CD14-positive monocyte (primary cell): ENCODE measurements around the gene RAB25. TPM values are rescaled to one million over a fixed set of nuclear protein-coding genes. Genes with fewer than 3 reads are reported as not detected.

ENCODE experiments used
- DNase-seq, 3 donors: peaks; one replicate each; pipeline ENCODE4 v3.0.0-alpha.2; 2011 to 2022
- H2AFZ ChIP-seq: 2 replicates; pipeline ENCODE4 v1.6.0; 2012; ENCODE audit warnings: mild to moderate bottlenecking, low read depth, low read length, inconsistent platforms; ENCODE audit not compliant: insufficient read depth, poor library complexity, severe bottlenecking
- H3K27ac ChIP-seq, 2 donors: 1 replicate in 1 of 2; 2 replicates in 1 of 2; pipeline ENCODE4 v1.5.1; 2012 to 2013; ENCODE audit warnings: low read length in 2 of 2, control low read depth in 1 of 2, inconsistent platforms in 1 of 2, low read depth in 1 of 2, mild to moderate bottlenecking in 1 of 2
- H3K27me3 ChIP-seq, 2 donors: one replicate each; pipeline versions ENCODE4 v1.6.0 to v1.6.1; 2011 to 2013; ENCODE audit warnings: low read length in 2 of 2; ENCODE audit not compliant: control insufficient read depth in 2 of 2, insufficient read depth in 2 of 2
- H3K36me3 ChIP-seq, 2 donors: replicated peaks in 1 of 2; 1 replicate in 1 of 2; 2 replicates in 1 of 2; pipeline versions ENCODE4 v1.5.1 to v1.6.1; 2012 to 2013; ENCODE audit warnings: low read length in 2 of 2, control low read depth in 1 of 2, inconsistent platforms in 1 of 2, mild to moderate bottlenecking in 1 of 2; ENCODE audit not compliant: insufficient read depth in 2 of 2, control insufficient read depth in 1 of 2
- H3K4me1 ChIP-seq, 2 donors: 1 replicate in 1 of 2; 2 replicates in 1 of 2; pipeline versions ENCODE4 v1.5.1 to v1.6.1; 2012 to 2013; ENCODE audit warnings: low read length in 2 of 2, control low read depth in 1 of 2, inconsistent platforms in 1 of 2, mild to moderate bottlenecking in 1 of 2, moderate library complexity in 1 of 2; ENCODE audit not compliant: insufficient read depth in 2 of 2, control insufficient read depth in 1 of 2
- H3K4me2 ChIP-seq: replicated peaks from 2 replicates; pipeline ENCODE3; 2012; ENCODE audit warnings: low read length, moderate library complexity, mild to moderate bottlenecking; ENCODE audit not compliant: poor library complexity, severe bottlenecking; ENCODE audit errors: extremely low read depth
- H3K4me3 ChIP-seq, 3 experiments: fragments of 200-600 bp in 1 of 3; sonication (generic) in 1 of 3; replicated peaks in 1 of 3; 1 replicate in 2 of 3; 2 replicates in 1 of 3; pipeline ENCODE4 v1.5.1; 2011 to 2013; ENCODE audit warnings: low read length in 3 of 3, mild to moderate bottlenecking in 3 of 3, control low read depth in 2 of 3, low read depth in 2 of 3, inconsistent platforms in 1 of 3, moderate library complexity in 1 of 3
- H3K79me2 ChIP-seq: 2 replicates; pipeline ENCODE4 v1.6.0; 2012; ENCODE audit warnings: mild to moderate bottlenecking, control low read depth, inconsistent platforms, low read length, moderate library complexity; ENCODE audit not compliant: insufficient read depth
- H3K9ac ChIP-seq: 2 replicates; pipeline ENCODE4 v1.6.0; 2017; ENCODE audit warnings: low read length, mild to moderate bottlenecking; ENCODE audit not compliant: insufficient read depth, poor library complexity, severe bottlenecking
- H3K9me3 ChIP-seq, 2 donors: replicated peaks in 1 of 2; 1 replicate in 1 of 2; 2 replicates in 1 of 2; pipeline versions ENCODE4 v1.5.1 to v1.6.1; 2012 to 2013; ENCODE audit warnings: low read length in 2 of 2, control low read depth in 1 of 2; ENCODE audit not compliant: control insufficient read depth in 1 of 2, insufficient read depth in 1 of 2
- H4K20me1 ChIP-seq: 2 replicates; pipeline ENCODE4 v1.6.0; 2012; ENCODE audit warnings: mild to moderate bottlenecking, low read length, control low read depth, moderate library complexity; ENCODE audit not compliant: insufficient read depth
- H3K27ac Mint-ChIP-seq, 7 donors: one replicate each; pipeline ENCODE4 v1.8.0; 2020; ENCODE audit warnings: mild to moderate bottlenecking in 7 of 7, mixed read lengths in 7 of 7, moderate library complexity in 6 of 7, inconsistent platforms in 2 of 7
- H3K27me3 Mint-ChIP-seq, 3 donors: one replicate each; pipeline ENCODE4 v1.8.0; 2021 to 2022; ENCODE audit warnings: low read depth in 3 of 3, mild to moderate bottlenecking in 3 of 3, mixed read lengths in 3 of 3, moderate library complexity in 3 of 3, inconsistent platforms in 1 of 3
- H3K36me3 Mint-ChIP-seq, 2 donors: one replicate each; pipeline ENCODE4 v1.8.0; 2020; ENCODE audit warnings: mixed read lengths in 2 of 2, inconsistent platforms in 1 of 2, mild to moderate bottlenecking in 1 of 2
- H3K4me1 Mint-ChIP-seq: one replicate; pipeline ENCODE4 v1.8.0; 2020; ENCODE audit warnings: mild to moderate bottlenecking, mixed read lengths
- H3K4me3 Mint-ChIP-seq, 2 donors: one replicate each; pipeline ENCODE4 v1.8.0; 2020; ENCODE audit warnings: mild to moderate bottlenecking in 2 of 2, mixed read lengths in 2 of 2, moderate library complexity in 1 of 2
- H3K9me3 Mint-ChIP-seq, 7 donors: one replicate each; pipeline ENCODE4 v1.8.0; 2020 to 2022; ENCODE audit warnings: mixed read lengths in 7 of 7, mild to moderate bottlenecking in 6 of 7, moderate library complexity in 6 of 7, inconsistent platforms in 2 of 7
- WGBS: methylation state at CpG from one replicate; pipeline ENCODE4 v1.1.5; 2013; ENCODE audit warnings: missing lambda C conversion rate; ENCODE audit not compliant: insufficient coverage; 5-methylcytosine and 5-hydroxymethylcytosine counted together
- intact Hi-C, 2 donors: fragments of 100-400 bp; cut with micrococcal nuclease; formaldehyde crosslinking; loops; one replicate each; pipeline versions ENCODE4 v1.15.0 to v1.15.1; 2023
- polyA plus RNA-seq, 3 donors: library from polyadenylated mRNA; depleted of rRNA in 1 of 3; unstranded in 2 of 3; stranded (reverse) in 1 of 3; fragments of 300-500 nt in 2 of 3; fragments of >200 nt in 1 of 3; fragmentation: Illumina TruSeq in 2 of 3; gene quantifications; 1 replicate in 2 of 3; 2 replicates in 1 of 3; pipeline ENCODE4 v1.2.3, GENCODE V29; 2012 to 2021
- TF ChIP-seq, protein P1 (sequence below): fragments of 200-600 bp; IDR thresholded peaks from one replicate; pipeline ENCODE4 v1.8.0; 2022; ENCODE audit warnings: antibody characterized with exemption, mild to moderate bottlenecking

The RAB25 gene
- polyA plus RNA-seq, 3 donors: 0.23 TPM; not detected in 2

DNA sequence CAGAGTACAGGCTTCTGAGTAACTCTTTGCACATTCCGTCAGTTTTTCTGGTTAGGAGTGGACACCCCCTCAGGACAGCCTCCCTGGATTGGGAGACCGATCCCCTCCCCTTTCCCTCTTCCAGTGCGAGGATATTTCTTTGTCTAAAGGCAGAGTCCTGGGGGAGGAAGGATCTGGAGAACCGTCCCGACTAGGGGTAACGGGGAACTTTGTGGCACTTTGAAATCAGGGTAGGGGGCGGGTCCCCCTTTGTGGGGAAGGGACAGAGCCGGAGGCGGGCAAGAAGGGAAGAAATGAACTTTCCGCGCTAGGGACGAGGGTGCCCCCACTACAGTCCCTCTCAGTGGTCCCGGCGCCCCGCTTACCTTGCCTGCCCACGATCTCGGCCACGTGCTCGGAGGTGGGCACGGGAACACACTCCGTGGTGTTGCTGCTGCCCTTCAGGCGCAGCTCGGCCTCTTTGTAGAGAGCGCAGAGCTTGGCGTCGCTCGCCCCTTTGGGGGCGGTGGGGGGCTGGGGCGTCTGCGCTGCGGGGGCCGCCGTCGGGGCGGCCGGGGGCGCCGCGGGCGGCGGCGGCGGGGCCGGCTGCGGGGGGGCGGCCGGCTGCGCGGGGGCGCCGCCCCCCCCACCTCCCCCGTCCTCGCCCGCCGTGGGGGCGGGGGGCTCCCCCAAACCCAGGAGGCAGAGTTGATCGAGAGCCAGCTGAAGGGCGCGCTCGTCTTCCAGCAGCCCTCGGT, 20.4 kb downstream of the RAB25 start:
- Mint-ChIP-seq H3K4me1 (peaks cover 20% of the 10 kb centered on the region), H3K27ac (no peak overlapping the region), H3K36me3 (peaks cover 7 to 8% of the 10 kb centered on the region in 2 donors), H3K9me3 (peaks cover 0 to 18% (median 4%) of the 10 kb centered on the region in 7 donors), H3K27me3 (peaks cover 86 to 99% (median 90%) of the 10 kb centered on the region in 3 donors), H3K4me3 (peak overlapping the region; percentile 39 to 90)
- H3K4me3 ChIP-seq: no peak overlapping the region
- no peak overlapping the region for H3K27ac ChIP-seq
- peaks cover 15 to 26% of the 10 kb centered on the region in 2 donors for H3K4me1 ChIP-seq
- H3K79me2 ChIP-seq: no peaks in the 10 kb centered on the region
- H2AFZ ChIP-seq: peak overlapping the region; percentile 84
- H3K9me3 ChIP-seq: peaks cover 0 to 4% of the 10 kb centered on the region in 2 donors
- no peaks in the 10 kb centered on the region for H3K36me3 ChIP-seq
- peaks cover 37 to 93% of the 10 kb centered on the region in 2 donors for H3K27me3 ChIP-seq
- intact Hi-C loops: no loop called here
- 3% methylated on average over 37 of the region's 61 CpGs for WGBS
- peak overlapping the region; percentile 93 for H3K4me2 ChIP-seq
- H4K20me1 ChIP-seq: no peaks in the 10 kb centered on the region
- H3K9ac ChIP-seq: no peak overlapping the region
- TF ChIP-seq, protein P1, sequence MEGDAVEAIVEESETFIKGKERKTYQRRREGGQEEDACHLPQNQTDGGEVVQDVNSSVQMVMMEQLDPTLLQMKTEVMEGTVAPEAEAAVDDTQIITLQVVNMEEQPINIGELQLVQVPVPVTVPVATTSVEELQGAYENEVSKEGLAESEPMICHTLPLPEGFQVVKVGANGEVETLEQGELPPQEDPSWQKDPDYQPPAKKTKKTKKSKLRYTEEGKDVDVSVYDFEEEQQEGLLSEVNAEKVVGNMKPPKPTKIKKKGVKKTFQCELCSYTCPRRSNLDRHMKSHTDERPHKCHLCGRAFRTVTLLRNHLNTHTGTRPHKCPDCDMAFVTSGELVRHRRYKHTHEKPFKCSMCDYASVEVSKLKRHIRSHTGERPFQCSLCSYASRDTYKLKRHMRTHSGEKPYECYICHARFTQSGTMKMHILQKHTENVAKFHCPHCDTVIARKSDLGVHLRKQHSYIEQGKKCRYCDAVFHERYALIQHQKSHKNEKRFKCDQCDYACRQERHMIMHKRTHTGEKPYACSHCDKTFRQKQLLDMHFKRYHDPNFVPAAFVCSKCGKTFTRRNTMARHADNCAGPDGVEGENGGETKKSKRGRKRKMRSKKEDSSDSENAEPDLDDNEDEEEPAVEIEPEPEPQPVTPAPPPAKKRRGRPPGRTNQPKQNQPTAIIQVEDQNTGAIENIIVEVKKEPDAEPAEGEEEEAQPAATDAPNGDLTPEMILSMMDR: no peak
- no peak for DNase-seq

DNA sequence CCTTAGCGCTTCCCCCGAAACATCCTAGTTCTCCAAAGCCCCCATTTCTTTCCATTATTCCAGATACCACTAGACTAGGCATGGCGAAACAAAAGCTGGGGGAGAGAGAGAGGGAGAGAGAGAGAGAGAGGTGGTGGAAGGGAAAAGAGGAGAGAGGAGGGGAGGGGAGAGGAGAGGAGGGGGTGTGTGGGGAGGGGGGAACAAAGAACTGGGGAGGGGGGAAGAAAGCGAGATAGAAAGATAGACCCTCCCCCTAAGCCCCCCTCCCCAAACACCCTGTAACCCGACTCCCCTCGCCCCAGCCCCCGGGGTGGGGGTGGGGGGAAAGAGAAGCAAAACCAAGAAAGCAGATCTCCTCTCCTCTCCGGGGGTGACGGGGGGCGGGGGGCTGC, 21.0 kb downstream of the RAB25 start:
- peaks cover 87 to 99% (median 90%) of the 10 kb centered on the region in 3 donors for H3K27me3 Mint-ChIP-seq
- Histone ChIP-seq H3K9ac (peak overlapping the region; percentile 40), H3K79me2 (no peaks in the 10 kb centered on the region), H3K4me2 (peak overlapping the region; percentile 93), H3K4me3 (peak overlapping the region; percentile 39 to 86 (median 43)), H3K36me3 (no peaks in the 10 kb centered on the region), H3K27ac (no peak overlapping the region), H4K20me1 (no peaks in the 10 kb centered on the region), H3K4me1 (peaks cover 12 to 20% of the 10 kb centered on the region in 2 donors), H2AFZ (peak overlapping the region; percentile 84), H3K9me3 (peaks cover 0 to 4% of the 10 kb centered on the region in 2 donors), H3K27me3 (peaks cover 37 to 93% of the 10 kb centered on the region in 2 donors)
- peak overlapping the region; percentile 81 to 90 for H3K4me3 Mint-ChIP-seq
- intact Hi-C loops: no loop called here
- H3K4me1 Mint-ChIP-seq: peaks cover 17% of the 10 kb centered on the region
- TF ChIP-seq, protein P1: no peak
- H3K36me3 Mint-ChIP-seq: peaks cover 7 to 8% of the 10 kb centered on the region in 2 donors
- H3K27ac Mint-ChIP-seq: no peak overlapping the region
- 0% methylated on average over 3 of the region's 10 CpGs for WGBS
- no peak for DNase-seq
- H3K9me3 Mint-ChIP-seq: peaks cover 0 to 14% (median 4%) of the 10 kb centered on the region in 7 donors
